Endothelial cell of umbilical vein (primary cell): ENCODE data around the gene PRKAB2. TPM values are rescaled to one million over a fixed set of nuclear protein-coding genes. Genes with fewer than 3 reads are reported as not detected.

ENCODE experiments used
- BruUV-seq: library from RNA; stranded (reverse); fragments of 400-500 nt; replicated peaks from 2 replicates; lab custom pipeline; 2021; lab: Mats Ljungman, UMichigan
- CTCF ChIA-PET: fragments of 300-600, 350-600 bp; sonication (Branson Sonifier 250); formaldehyde crosslinking; loops from one replicate; lab custom pipeline; 2021; ENCODE audit warnings: antibody characterized with exemption, inconsistent platforms; lab: Charles Lee
- POLR2A ChIA-PET: fragments of 300-600, 350-600 bp; sonication (Branson Sonifier 250); formaldehyde crosslinking; loops from one replicate; lab custom pipeline; 2021; ENCODE audit warnings: antibody characterized with exemption, inconsistent platforms; lab: Charles Lee
- DNase-seq: peaks from one replicate; pipeline ENCODE4 v3.0.0-alpha.2; 2011; ENCODE audit warnings: low read depth, low spot score
- FAIRE-seq: peaks from 2 replicates; lab custom pipeline; 2011; peaks lifted over from hg19 to GRCh38; lab: Jason Lieb, UNC
- H2AFZ ChIP-seq: 2 replicates; pipeline ENCODE4 v1.6.0; 2012; ENCODE audit warnings: low read depth, low read length, control low read depth, inconsistent platforms
- H3K27ac ChIP-seq: 2 replicates; pipeline ENCODE4 v1.5.1; 2011; ENCODE audit warnings: low read depth, mild to moderate bottlenecking, control low read depth, low read length, moderate library complexity; ENCODE audit not compliant: insufficient read depth
- H3K27me3 ChIP-seq, 2 experiments: 2 replicates each; pipeline versions ENCODE4 v1.6.0 to v1.6.1; 2011; ENCODE audit warnings: low read length in 2 of 2, mixed read lengths in 1 of 2; ENCODE audit not compliant: control insufficient read depth in 2 of 2, insufficient read depth in 2 of 2
- H3K36me3 ChIP-seq, 2 experiments: 2 replicates in 1 of 2; 3 replicates in 1 of 2; pipeline ENCODE4 v1.5.1; 2011; ENCODE audit warnings: low read length in 2 of 2, mild to moderate bottlenecking in 1 of 2, moderate library complexity in 1 of 2; ENCODE audit not compliant: control insufficient read depth in 2 of 2, insufficient read depth in 2 of 2; ENCODE audit errors: extremely low read depth in 1 of 2
- H3K4me1 ChIP-seq: 3 replicates; pipeline ENCODE4 v1.5.1; 2011; ENCODE audit warnings: mild to moderate bottlenecking, low read length; ENCODE audit not compliant: control insufficient read depth, insufficient read depth; ENCODE audit errors: extremely low read depth
- H3K4me2 ChIP-seq: 2 replicates; pipeline ENCODE4 v1.6.1; 2011; ENCODE audit warnings: low read length, control low read depth, mixed read lengths; ENCODE audit not compliant: insufficient read depth
- H3K4me3 ChIP-seq, 3 experiments: fragments of 200-600 bp in 1 of 3; sonication (generic), shearing (Covaris generic) in 1 of 3; replicated peaks in 1 of 3; 2 replicates each; pipeline ENCODE4 v1.5.1; 2011 to 2016; ENCODE audit warnings: control low read depth in 3 of 3, low read length in 3 of 3, mild to moderate bottlenecking in 2 of 3, inconsistent platforms in 1 of 3, low read depth in 1 of 3, moderate library complexity in 1 of 3; ENCODE audit not compliant: insufficient read depth in 1 of 3
- H3K79me2 ChIP-seq: 2 replicates; pipeline ENCODE4 v1.6.0; 2012; ENCODE audit warnings: low read length, inconsistent platforms; ENCODE audit not compliant: control insufficient read depth, insufficient read depth
- H3K9ac ChIP-seq: replicated peaks from 2 replicates; pipeline ENCODE3; 2011; ENCODE audit warnings: low read length, control low read depth; ENCODE audit not compliant: insufficient read depth; ENCODE audit errors: extremely low read depth
- H3K9me1 ChIP-seq: replicated peaks from 3 replicates; pipeline ENCODE4 v1.6.0; 2011; ENCODE audit warnings: mild to moderate bottlenecking, low read length; ENCODE audit not compliant: control insufficient read depth, insufficient read depth; ENCODE audit errors: extremely low read depth
- H3K9me3 ChIP-seq: replicated peaks from 2 replicates; pipeline ENCODE4 v1.5.1; 2012; ENCODE audit warnings: low read length, inconsistent platforms; ENCODE audit not compliant: control insufficient read depth, insufficient read depth
- H4K20me1 ChIP-seq: replicated peaks from 2 replicates; pipeline ENCODE3; 2011; ENCODE audit warnings: mild to moderate bottlenecking, low read length; ENCODE audit not compliant: control insufficient read depth, insufficient read depth; ENCODE audit errors: extremely low read depth
- CTCF ChIP-seq, 2 donors: IDR thresholded peaks; 1 replicate in 1 of 2; 2 replicates in 1 of 2; pipeline ENCODE4 v1.5.1; 2011; ENCODE audit warnings: low read length in 2 of 2, mild to moderate bottlenecking in 2 of 2, moderate library complexity in 2 of 2, control low read depth in 1 of 2, inconsistent platforms in 1 of 2, low read depth in 1 of 2; ENCODE audit not compliant: insufficient read depth in 1 of 2; ENCODE audit errors: extremely low read depth in 1 of 2
- EZH2 ChIP-seq: IDR thresholded peaks from 2 replicates; pipeline ENCODE4 v1.6.1; 2012; ENCODE audit warnings: borderline replicate concordance, low read depth, mild to moderate bottlenecking, moderate library complexity, low read length, inconsistent platforms; ENCODE audit not compliant: severe bottlenecking
- FOS ChIP-seq: IDR thresholded peaks from 2 replicates; pipeline ENCODE4 v1.6.1; 2011; ENCODE audit warnings: mild to moderate bottlenecking, low read length, moderate library complexity, borderline replicate concordance; ENCODE audit not compliant: insufficient read depth
- GATA2 ChIP-seq: IDR thresholded peaks from 2 replicates; pipeline ENCODE4 v1.7.0; 2011; ENCODE audit warnings: low read depth, mild to moderate bottlenecking, moderate library complexity, mixed read lengths, low read length; ENCODE audit not compliant: insufficient read length, insufficient read depth
- JUN ChIP-seq: IDR thresholded peaks from 2 replicates; pipeline ENCODE4 v1.6.1; 2011; ENCODE audit warnings: borderline replicate concordance, low read depth; ENCODE audit not compliant: insufficient read length, insufficient read depth
- MAX ChIP-seq: IDR thresholded peaks from 2 replicates; pipeline ENCODE4 v1.6.1; 2011; ENCODE audit not compliant: insufficient read depth, insufficient read length
- MYC ChIP-seq: IDR thresholded peaks from one replicate; pipeline ENCODE4 v1.6.1; 2011; ENCODE audit warnings: mild to moderate bottlenecking, low read depth, low read length
- POLR2A ChIP-seq: IDR thresholded peaks from 2 replicates; pipeline ENCODE4 v1.6.1; 2012; ENCODE audit warnings: low read depth, mild to moderate bottlenecking, control low read depth, low read length
- POLR2AphosphoS5 ChIP-seq: IDR thresholded peaks from 2 replicates; pipeline ENCODE4 v1.6.1; 2012; ENCODE audit warnings: low read depth, mild to moderate bottlenecking, control low read depth, low read length, moderate library complexity; ENCODE audit not compliant: insufficient read depth
- dilution Hi-C: fragments of 300-500 bp; cut with MboI; formaldehyde crosslinking; loops from one replicate; pipeline ENCODE4 v1.15.0; 2019; ENCODE audit warnings: low sequenced_read_pairs; ENCODE audit not compliant: extremely low pct_ligation_motif_present
- intact Hi-C: fragments of 100-400 bp; cut with micrococcal nuclease; formaldehyde crosslinking; loops from one replicate; pipeline ENCODE4 v1.10.0; 2022
- polyA plus RNA-seq, 4 experiments: library from polyadenylated mRNA; depleted of rRNA in 3 of 4; stranded (reverse) in 3 of 4; unstranded in 1 of 4; fragments of >200 nt; gene quantifications; 2 replicates each; pipeline versions ENCODE4 v1.2.1 to v1.2.3, GENCODE V29; 2011 to 2012; ENCODE audit warnings: missing spikeins in 1 of 4
- total RNA-seq: library from RNA; stranded (reverse); gene quantifications from 2 replicates; pipeline ENCODE4 v1.2.3, GENCODE V29; 2021

The PRKAB2 gene
- total and polyA plus RNA-seq, 2 donors (not counting 3 experiments of a cell fraction or from before 2014, with no cell fraction given), result 6.2 to 7.4 TPM

- Histone ChIP-seq H2AFZ (no peak overlapping the region), H3K9ac (no peak overlapping the region), H3K79me2 (no peaks in the 10 kb centered on the region), H3K9me1 (no peaks in the 10 kb centered on the region), H3K9me3 (no peaks in the 10 kb centered on the region), H3K36me3 (no peaks in the 10 kb centered on the region), H3K4me3 (no peak overlapping the region), H3K27ac (no peak overlapping the region), H4K20me1 (no peaks in the 10 kb centered on the region), H3K4me2 (no peak overlapping the region), H3K4me1 (no peaks in the 10 kb centered on the region), H3K27me3 (no peaks in the 10 kb centered on the region)
- ChIA-PET POLR2A (no interaction called here), CTCF (interaction anchor here (1.5 kb wide), 1 partner anchor 42 kb away, joined by 3 read pairs; no protein-coding TSS in a partner anchor)
- FAIRE-seq, result no peak
- BruUV-seq, result no TSS peak
- dilution Hi-C loops, result no loop called here
- intact Hi-C loops, result no loop called here
- DNase-seq, result no peak
- TF ChIP-seq GATA2 (no peak), FOS (no peak), POLR2AphosphoS5 (no peak), JUN (no peak), EZH2 (no peak), POLR2A (no peak), MAX (no peak), MYC (no peak), CTCF (IDR thresholded peaks at IDR 0.05; ENCODE audit: extremely low read depth in 1 of 2, insufficient read depth in 1 of 2, low read depth in 1 of 2, low read length in 2 of 2) (no peak)
Measured at GRCh38 chr1:147215540-147215916, 43.3 kb upstream of the PRKAB2 start.
